Endothelial cell of umbilical vein (primary cell): Measurements from ENCODE around the gene SARS2.

Experiments used
- CTCF ChIP-seq, 2 donors: IDR thresholded peaks; 1 replicate in 1 of 2; 2 replicates in 1 of 2; pipeline ENCODE4 v1.5.1; 2011; ENCODE audit warnings: low read length in 2 of 2, mild to moderate bottlenecking in 2 of 2, moderate library complexity in 2 of 2, control low read depth in 1 of 2, inconsistent platforms in 1 of 2, low read depth in 1 of 2; ENCODE audit not compliant: insufficient read depth in 1 of 2; ENCODE audit errors: extremely low read depth in 1 of 2
- POLR2A ChIP-seq: IDR thresholded peaks from 2 replicates; pipeline ENCODE4 v1.6.1; 2012; ENCODE audit warnings: low read depth, mild to moderate bottlenecking, control low read depth, low read length

DNA sequence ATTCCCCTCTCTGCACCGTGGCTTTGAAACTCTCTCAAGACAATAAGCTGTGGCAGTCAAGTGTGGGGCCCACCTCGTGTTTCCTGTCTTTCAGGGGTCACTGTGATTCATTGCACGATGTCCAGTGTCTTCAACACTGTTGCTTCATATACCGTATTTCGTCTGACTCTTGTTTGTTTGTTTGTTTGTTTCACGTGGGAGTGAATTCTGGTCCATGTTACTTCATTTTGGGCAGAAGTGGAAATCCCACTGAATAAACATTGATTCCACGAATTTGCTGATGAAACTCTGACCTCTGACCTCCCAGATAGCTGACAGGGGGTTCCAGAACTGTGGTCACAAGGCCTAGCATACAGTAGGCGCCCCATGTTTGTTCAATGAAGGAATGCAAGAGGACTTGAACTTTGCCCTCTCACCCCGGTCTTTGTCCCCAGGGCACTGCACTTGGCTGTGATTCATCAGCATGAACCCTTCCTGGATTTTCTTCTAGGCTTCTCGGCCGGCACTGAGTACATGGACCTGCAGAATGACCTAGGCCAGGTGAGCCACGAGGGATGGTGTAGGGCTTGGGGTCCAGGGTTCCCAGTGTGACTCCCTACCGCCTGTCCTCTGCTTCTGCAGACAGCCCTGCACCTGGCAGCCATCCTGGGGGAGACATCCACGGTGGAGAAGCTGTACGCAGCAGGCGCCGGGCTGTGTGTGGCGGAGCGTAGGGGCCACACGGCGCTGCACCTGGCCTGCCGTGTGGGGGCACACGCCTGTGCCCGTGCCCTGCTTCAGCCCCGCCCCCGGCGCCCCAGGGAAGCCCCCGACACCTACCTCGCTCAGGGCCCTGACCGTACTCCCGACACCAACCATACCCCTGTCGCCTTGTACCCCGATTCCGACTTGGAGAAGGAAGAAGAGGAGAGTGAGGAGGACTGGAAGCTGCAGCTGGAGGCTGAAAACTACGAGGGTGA lies 25.7 kb downstream of the SARS2 start:
- TF ChIP-seq CTCF (IDR thresholded peaks at IDR 0.05; ENCODE audit: extremely low read depth in 1 of 2, insufficient read depth in 1 of 2, low read depth in 1 of 2, low read length in 2 of 2) (no peak), POLR2A (no peak)
